Stimulated activated effector memory CD8-positive, alpha-beta T cell treated with anti-CD3 and anti-CD28 coated beads, Interleukin-12 subunit alpha, Interleukin-12 subunit beta, amount 100 ng/mL, for 72 hours (primary cell): ENCODE measurements around the gene HPX.

ENCODE experiments used
- ATAC-seq: fragments of 150-1000 bp; cut with Tn5 transposase; 2 replicates; pipeline ENCODE4 v1.10.0; 2021
- DNase-seq, 2 donors: peaks; one replicate each; pipeline ENCODE4 v3.0.0; 2021 to 2022; ENCODE audit warnings: low spot score in 2 of 2
- H3K27ac Mint-ChIP-seq: one replicate; pipeline ENCODE4 v1.8.0; 2022; ENCODE audit warnings: mild to moderate bottlenecking, mixed read lengths
- H3K36me3 Mint-ChIP-seq: one replicate; pipeline ENCODE4 v1.8.0; 2022; ENCODE audit warnings: mild to moderate bottlenecking, mixed read lengths
- H3K4me1 Mint-ChIP-seq: one replicate; pipeline ENCODE4 v1.8.0; 2022; ENCODE audit warnings: mixed read lengths
- H3K4me3 Mint-ChIP-seq: one replicate; pipeline ENCODE4 v1.8.0; 2022; ENCODE audit warnings: mild to moderate bottlenecking, mixed read lengths
- H3K9me3 Mint-ChIP-seq: one replicate; pipeline ENCODE4 v1.8.0; 2022; ENCODE audit warnings: mixed read lengths

The HPX gene

GRCh38 chr11:6440906-6441358 is at the start of gene HPX:
TSS of gene HPX (minus strand) at chr11:6440987. CDS start at chr11:6440963, 24 bp downstream.
- ATAC-seq (no peak), DNase-seq (no peak)
- Mint-ChIP-seq H3K4me1 (peaks cover 2% of the 10 kb centered on the region), H3K36me3 (peaks cover 5% of the 10 kb centered on the region), H3K4me3 (no peak within 1 kb of the TSS), H3K27ac (no peak within 1 kb of the TSS), H3K9me3 (no peaks in the 10 kb centered on the region)

- no peak for ATAC-seq
- no peak for DNase-seq
- peak overlapping the region; percentile 24 for H3K27ac Mint-ChIP-seq
- no peak overlapping the region for H3K4me3 Mint-ChIP-seq
- H3K9me3 Mint-ChIP-seq: no peaks in the 10 kb centered on the region
- peaks cover 43% of the 10 kb centered on the region for H3K36me3 Mint-ChIP-seq
- no peaks in the 10 kb centered on the region for H3K4me1 Mint-ChIP-seq
These were observed 48.5 kb upstream of the HPX start for GRCh38 chr11:6489306-6489705.

- no peaks in the 10 kb centered on the region for H3K9me3 Mint-ChIP-seq
- peak overlapping the region; percentile 24 for H3K27ac Mint-ChIP-seq
- DNase-seq (no peak), ATAC-seq (no peak)
- no peak overlapping the region for H3K4me3 Mint-ChIP-seq
- no peaks in the 10 kb centered on the region for H3K4me1 Mint-ChIP-seq
- H3K36me3 Mint-ChIP-seq: peaks cover 38% of the 10 kb centered on the region
These were observed 48.0 kb upstream of the HPX start for GRCh38 chr11:6488821-6489220.

GRCh38 chr11:6488342-6488741 is 47.6 kb upstream of the HPX start:
- Mint-ChIP-seq H3K27ac (peak overlapping the region; percentile 19), H3K4me3 (no peak overlapping the region), H3K9me3 (no peaks in the 10 kb centered on the region), H3K36me3 (peaks cover 34% of the 10 kb centered on the region), H3K4me1 (peaks cover 4% of the 10 kb centered on the region)
- ATAC-seq: no peak
- no peak for DNase-seq

- no peak for DNase-seq
- Mint-ChIP-seq H3K36me3 (peaks cover 26% of the 10 kb centered on the region), H3K27ac (no peak overlapping the region), H3K4me3 (no peak overlapping the region), H3K9me3 (no peaks in the 10 kb centered on the region), H3K4me1 (peaks cover 14% of the 10 kb centered on the region)
- no peak for ATAC-seq
These were observed 46.2 kb upstream of the HPX start for GRCh38 chr11:6486938-6487337.

- Mint-ChIP-seq H3K4me1 (peaks cover 15% of the 10 kb centered on the region), H3K9me3 (no peaks in the 10 kb centered on the region), H3K27ac (no peak overlapping the region), H3K4me3 (no peak overlapping the region), H3K36me3 (peaks cover 23% of the 10 kb centered on the region)
- ATAC-seq: no peak
- DNase-seq: no peak
These were observed 45.5 kb upstream of the HPX start for GRCh38 chr11:6486256-6486655.

- no peak overlapping the region for H3K4me3 Mint-ChIP-seq
- DNase-seq: no peak
- peaks cover 21% of the 10 kb centered on the region for H3K4me1 Mint-ChIP-seq
- H3K36me3 Mint-ChIP-seq: peaks cover 23% of the 10 kb centered on the region
- no peak overlapping the region for H3K27ac Mint-ChIP-seq
- no peak for ATAC-seq
- no peaks in the 10 kb centered on the region for H3K9me3 Mint-ChIP-seq
These were observed 44.9 kb upstream of the HPX start for GRCh38 chr11:6485661-6486060.

GRCh38 chr11:6483015-6483414 is 42.2 kb upstream of the HPX start:
- Mint-ChIP-seq H3K9me3 (no peaks in the 10 kb centered on the region), H3K4me1 (peaks cover 41% of the 10 kb centered on the region), H3K36me3 (peaks cover 18% of the 10 kb centered on the region), H3K27ac (peak overlapping the region; percentile 99), H3K4me3 (peak overlapping the region; percentile 95)
- ATAC-seq: no peak
- DNase-seq: no peak

- Mint-ChIP-seq H3K9me3 (no peaks in the 10 kb centered on the region), H3K36me3 (peaks cover 24% of the 10 kb centered on the region), H3K4me3 (peak overlapping the region; percentile 95), H3K4me1 (peaks cover 45% of the 10 kb centered on the region), H3K27ac (peak overlapping the region; percentile 99)
- DNase-seq: no peak
- no peak for ATAC-seq
These were observed 41.7 kb upstream of the HPX start for GRCh38 chr11:6482441-6482840.

GRCh38 chr11:6481924-6482275 is 41.1 kb upstream of the HPX start:
- peaks cover 29% of the 10 kb centered on the region for H3K36me3 Mint-ChIP-seq
- peak overlapping the region; percentile 99 for H3K27ac Mint-ChIP-seq
- H3K4me1 Mint-ChIP-seq: peaks cover 45% of the 10 kb centered on the region
- DNase-seq: no peak
- H3K4me3 Mint-ChIP-seq: peak overlapping the region; percentile 95
- ATAC-seq: peak; percentile 1
- H3K9me3 Mint-ChIP-seq: no peaks in the 10 kb centered on the region

GRCh38 chr11:6481012-6481923 is 40.5 kb upstream of the HPX start, which contains the start of the genes ARFIP2 and TIMM10B:
TSS of gene ARFIP2 (minus strand) at chr11:6481331. CDS start at chr11:6480421, 910 bp downstream.
TSS of gene TIMM10B (plus strand) at chr11:6481501. CDS start at chr11:6481517, 16 bp downstream.
- peak; percentile 99 for ATAC-seq

GRCh38 chr11:6480299-6480914 is 39.6 kb upstream of the HPX start:
- H3K9me3 Mint-ChIP-seq: no peaks in the 10 kb centered on the region
- peak overlapping the region; percentile 95 for H3K4me3 Mint-ChIP-seq
- peaks cover 42% of the 10 kb centered on the region for H3K36me3 Mint-ChIP-seq
- ATAC-seq: no peak
- DNase-seq: no peak
- H3K4me1 Mint-ChIP-seq: peaks cover 45% of the 10 kb centered on the region
- H3K27ac Mint-ChIP-seq: peak overlapping the region; percentile 99

More at GRCh38 chr11:6481012-6481923, 40.5 kb upstream of the HPX start, which contains the start of the genes ARFIP2 and TIMM10B:
- DNase-seq: peak; percentile 86 to 97
- Mint-ChIP-seq H3K9me3 (no peaks in the 10 kb centered on the region), H3K4me3 (peak within 1 kb of the TSS; percentile 95), H3K4me1 (peaks cover 45% of the 10 kb centered on the region), H3K36me3 (peaks cover 34% of the 10 kb centered on the region), H3K27ac (peak within 1 kb of the TSS; percentile 99)

GRCh38 chr11:6476571-6476970 is 35.8 kb upstream of the HPX start:
- ATAC-seq (no peak), DNase-seq (no peak)
- Mint-ChIP-seq H3K4me3 (no peak overlapping the region), H3K4me1 (peaks cover 41% of the 10 kb centered on the region), H3K9me3 (no peaks in the 10 kb centered on the region), H3K36me3 (peaks cover 50% of the 10 kb centered on the region), H3K27ac (peak overlapping the region; percentile 20)

GRCh38 chr11:6475936-6476335 is 35.1 kb upstream of the HPX start:
- DNase-seq (no peak), ATAC-seq (no peak)
- Mint-ChIP-seq H3K9me3 (no peaks in the 10 kb centered on the region), H3K4me3 (no peak overlapping the region), H3K36me3 (peaks cover 44% of the 10 kb centered on the region), H3K4me1 (peaks cover 36% of the 10 kb centered on the region), H3K27ac (peak overlapping the region; percentile 20)

- H3K4me1 Mint-ChIP-seq: peaks cover 27% of the 10 kb centered on the region
- peaks cover 40% of the 10 kb centered on the region for H3K36me3 Mint-ChIP-seq
- peak overlapping the region; percentile 77 for H3K4me3 Mint-ChIP-seq
- H3K27ac Mint-ChIP-seq: peak overlapping the region; percentile 20
- H3K9me3 Mint-ChIP-seq: no peaks in the 10 kb centered on the region
- DNase-seq (no peak), ATAC-seq (no peak)
These were observed 34.2 kb upstream of the HPX start for GRCh38 chr11:6474806-6475500.
